ENCODE results near the gene CYTH2.
"Not testable (repeated sequence)": the region's sequence is repeated elsewhere in the genome, so short reads cannot be mapped to it uniquely, and the experiment has no call there.

The CYTH2 gene

GRCh38 chr19:48516536-48516935, 47.4 kb downstream of the CYTH2 start:
- H3K4me2 ChIP-seq (ENCODE audit: low read depth, low read length, poor library complexity, severe bottlenecking), result no peak overlapping the region
- H4K20me1 ChIP-seq (ENCODE audit: low read depth, low read length), result no peaks in the 10 kb centered on the region
- H3K36me3 ChIP-seq (ENCODE audit: low read length), result no peaks in the 10 kb centered on the region
- H3K27me3 ChIP-seq (ENCODE audit: low read length), result no peaks in the 10 kb centered on the region
- H3K9ac ChIP-seq (ENCODE audit: low read length), result no peak overlapping the region
- TF ChIP-seq EZH2phosphoT487 (conservative IDR thresholded peaks at IDR 0.05; ENCODE audit: low read length), result no peak
- TF ChIP-seq, protein P1, sequence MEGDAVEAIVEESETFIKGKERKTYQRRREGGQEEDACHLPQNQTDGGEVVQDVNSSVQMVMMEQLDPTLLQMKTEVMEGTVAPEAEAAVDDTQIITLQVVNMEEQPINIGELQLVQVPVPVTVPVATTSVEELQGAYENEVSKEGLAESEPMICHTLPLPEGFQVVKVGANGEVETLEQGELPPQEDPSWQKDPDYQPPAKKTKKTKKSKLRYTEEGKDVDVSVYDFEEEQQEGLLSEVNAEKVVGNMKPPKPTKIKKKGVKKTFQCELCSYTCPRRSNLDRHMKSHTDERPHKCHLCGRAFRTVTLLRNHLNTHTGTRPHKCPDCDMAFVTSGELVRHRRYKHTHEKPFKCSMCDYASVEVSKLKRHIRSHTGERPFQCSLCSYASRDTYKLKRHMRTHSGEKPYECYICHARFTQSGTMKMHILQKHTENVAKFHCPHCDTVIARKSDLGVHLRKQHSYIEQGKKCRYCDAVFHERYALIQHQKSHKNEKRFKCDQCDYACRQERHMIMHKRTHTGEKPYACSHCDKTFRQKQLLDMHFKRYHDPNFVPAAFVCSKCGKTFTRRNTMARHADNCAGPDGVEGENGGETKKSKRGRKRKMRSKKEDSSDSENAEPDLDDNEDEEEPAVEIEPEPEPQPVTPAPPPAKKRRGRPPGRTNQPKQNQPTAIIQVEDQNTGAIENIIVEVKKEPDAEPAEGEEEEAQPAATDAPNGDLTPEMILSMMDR (IDR thresholded peaks at IDR 0.05; ENCODE audit: insufficient read depth, low read length, poor library complexity, severe bottlenecking), result no peak
- H3K9me3 ChIP-seq (ENCODE audit: insufficient read depth, low read length), result no peaks in the 10 kb centered on the region
- H3K27ac ChIP-seq (ENCODE audit: low read depth, low read length), result no peak overlapping the region
- no peaks in the 10 kb centered on the region for H3K9me2 ChIP-seq (replicated peaks; ENCODE audit: insufficient read depth, low read length)
- no peaks in the 10 kb centered on the region for H3K79me2 ChIP-seq (ENCODE audit: insufficient read depth, low read length)
- no peak overlapping the region for H3K4me3 ChIP-seq (ENCODE audit: insufficient read depth, low read length, poor library complexity, severe bottlenecking)
- no peak overlapping the region for H2AFZ ChIP-seq (ENCODE audit: low read depth, low read length, severe bottlenecking)
- H3F3A ChIP-seq (ENCODE audit: insufficient read depth), result peaks cover 8% of the 10 kb centered on the region

DNA sequence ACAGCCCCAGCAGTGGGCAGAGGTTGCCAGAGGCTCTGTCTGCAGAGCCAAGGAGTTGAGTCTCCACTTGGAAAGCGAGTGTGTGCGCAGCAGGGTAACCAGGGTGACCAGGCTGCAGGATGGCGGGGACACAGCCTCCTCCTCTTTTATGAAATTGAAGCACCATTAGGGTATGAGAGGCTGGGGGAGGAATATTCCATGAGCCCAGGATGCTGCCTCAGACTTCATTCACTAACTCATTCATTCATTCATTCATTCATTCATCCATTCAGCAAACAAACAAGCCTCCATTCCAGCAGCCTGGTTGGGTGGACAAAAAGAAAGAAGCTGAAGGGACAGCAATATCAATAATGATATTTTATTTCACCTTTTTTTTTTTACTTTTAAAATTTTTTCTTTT, 49.0 kb downstream of the CYTH2 start:
- Histone ChIP-seq H3F3A (ENCODE audit: insufficient read depth) (peaks cover under 1% of the 10 kb centered on the region; the same call in 1 of the 2 replicates), H3K9me2 (replicated peaks; ENCODE audit: insufficient read depth, low read length) (no peaks in the 10 kb centered on the region), H3K4me3 (ENCODE audit: insufficient read depth, low read length, poor library complexity, severe bottlenecking) (no peak overlapping the region), H3K79me2 (ENCODE audit: insufficient read depth, low read length) (no peaks in the 10 kb centered on the region), H3K27me3 (ENCODE audit: low read length) (no peaks in the 10 kb centered on the region), H3K27ac (ENCODE audit: low read depth, low read length) (no peak overlapping the region), H3K9ac (ENCODE audit: low read length) (no peak overlapping the region), H3K36me3 (ENCODE audit: low read length) (no peaks in the 10 kb centered on the region), H4K20me1 (ENCODE audit: low read depth, low read length) (no peaks in the 10 kb centered on the region), H3K4me2 (ENCODE audit: low read depth, low read length, poor library complexity, severe bottlenecking) (no peak overlapping the region), H3K9me3 (ENCODE audit: insufficient read depth, low read length) (no peaks in the 10 kb centered on the region), H2AFZ (ENCODE audit: low read depth, low read length, severe bottlenecking) (no peak overlapping the region)
- TF ChIP-seq EZH2phosphoT487 (conservative IDR thresholded peaks at IDR 0.05; ENCODE audit: low read length), result no peak
- TF ChIP-seq, protein P1 (IDR thresholded peaks at IDR 0.05; ENCODE audit: insufficient read depth, low read length, poor library complexity, severe bottlenecking), result no peak

DNA sequence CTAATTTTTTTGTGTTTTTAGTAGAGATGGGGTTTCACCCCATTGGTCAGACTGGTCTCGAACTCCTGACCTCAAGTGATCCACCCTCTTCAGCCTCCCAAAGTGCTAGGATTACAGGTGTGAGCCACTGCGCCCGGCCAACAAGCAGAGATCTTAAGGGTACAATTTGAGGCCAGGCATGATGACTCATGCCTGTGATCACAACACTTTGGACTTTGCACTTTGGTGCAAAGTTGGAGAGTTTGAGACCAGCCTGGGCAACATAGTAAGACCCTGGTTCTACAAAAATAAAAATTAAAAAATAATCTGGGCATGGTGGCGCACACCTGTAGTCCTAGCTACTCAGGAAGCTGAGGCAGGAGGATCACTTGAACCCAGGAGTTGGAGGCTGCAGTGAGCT, 50.3 kb downstream of the CYTH2 start:
- not testable (repeated sequence) for H3K9ac ChIP-seq (ENCODE audit: low read length); H2AFZ ChIP-seq (ENCODE audit: low read depth, low read length, severe bottlenecking); H3K4me3 ChIP-seq (ENCODE audit: insufficient read depth, low read length, poor library complexity, severe bottlenecking); H3K27ac ChIP-seq (ENCODE audit: low read depth, low read length); H3K36me3 ChIP-seq (ENCODE audit: low read length); H3K27me3 ChIP-seq (ENCODE audit: low read length); H3K9me2 ChIP-seq (replicated peaks; ENCODE audit: insufficient read depth, low read length); H3K79me2 ChIP-seq (ENCODE audit: insufficient read depth, low read length); H4K20me1 ChIP-seq (ENCODE audit: low read depth, low read length); H3K4me2 ChIP-seq (ENCODE audit: low read depth, low read length, poor library complexity, severe bottlenecking); H3K9me3 ChIP-seq (ENCODE audit: insufficient read depth, low read length); H3F3A ChIP-seq (ENCODE audit: insufficient read depth)

DNA sequence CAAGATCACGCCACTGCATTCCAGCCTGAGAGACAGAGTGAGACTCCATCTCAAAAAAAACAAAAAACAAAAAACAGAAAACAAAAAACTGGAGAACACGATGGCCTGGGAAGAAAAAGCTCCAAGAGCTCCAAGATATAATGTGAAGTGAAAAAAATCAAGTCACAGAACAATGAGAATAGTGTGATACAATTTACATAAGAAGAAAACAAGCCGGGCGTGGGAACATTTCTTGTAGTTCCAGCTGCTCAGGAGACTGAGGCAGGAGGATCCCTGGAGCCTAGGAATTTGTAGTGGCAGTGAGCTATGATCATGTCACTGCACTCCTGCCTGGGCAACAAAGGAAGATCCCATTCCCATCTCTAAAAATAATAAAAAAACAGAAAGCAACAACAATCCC, 51.0 kb downstream of the CYTH2 start:
- Histone ChIP-seq H3K36me3 (ENCODE audit: low read length) (no peaks in the 10 kb centered on the region), H3K4me3 (ENCODE audit: insufficient read depth, low read length, poor library complexity, severe bottlenecking) (no peak overlapping the region), H2AFZ (ENCODE audit: low read depth, low read length, severe bottlenecking) (no peak overlapping the region), H4K20me1 (ENCODE audit: low read depth, low read length) (no peaks in the 10 kb centered on the region), H3K4me2 (ENCODE audit: low read depth, low read length, poor library complexity, severe bottlenecking) (no peak overlapping the region), H3K27me3 (ENCODE audit: low read length) (no peaks in the 10 kb centered on the region), H3K79me2 (ENCODE audit: insufficient read depth, low read length) (no peaks in the 10 kb centered on the region), H3K9me3 (ENCODE audit: insufficient read depth, low read length) (no peaks in the 10 kb centered on the region), H3F3A (ENCODE audit: insufficient read depth) (no peaks in the 10 kb centered on the region), H3K9me2 (replicated peaks; ENCODE audit: insufficient read depth, low read length) (no peaks in the 10 kb centered on the region), H3K27ac (ENCODE audit: low read depth, low read length) (no peak overlapping the region), H3K9ac (ENCODE audit: low read length) (no peak overlapping the region)
- no peak for TF ChIP-seq EZH2phosphoT487 (conservative IDR thresholded peaks at IDR 0.05; ENCODE audit: low read length)
- TF ChIP-seq, protein P1 (IDR thresholded peaks at IDR 0.05; ENCODE audit: insufficient read depth, low read length, poor library complexity, severe bottlenecking), result no peak
